ENCODE results near the gene ANKDD1A.

DNA sequence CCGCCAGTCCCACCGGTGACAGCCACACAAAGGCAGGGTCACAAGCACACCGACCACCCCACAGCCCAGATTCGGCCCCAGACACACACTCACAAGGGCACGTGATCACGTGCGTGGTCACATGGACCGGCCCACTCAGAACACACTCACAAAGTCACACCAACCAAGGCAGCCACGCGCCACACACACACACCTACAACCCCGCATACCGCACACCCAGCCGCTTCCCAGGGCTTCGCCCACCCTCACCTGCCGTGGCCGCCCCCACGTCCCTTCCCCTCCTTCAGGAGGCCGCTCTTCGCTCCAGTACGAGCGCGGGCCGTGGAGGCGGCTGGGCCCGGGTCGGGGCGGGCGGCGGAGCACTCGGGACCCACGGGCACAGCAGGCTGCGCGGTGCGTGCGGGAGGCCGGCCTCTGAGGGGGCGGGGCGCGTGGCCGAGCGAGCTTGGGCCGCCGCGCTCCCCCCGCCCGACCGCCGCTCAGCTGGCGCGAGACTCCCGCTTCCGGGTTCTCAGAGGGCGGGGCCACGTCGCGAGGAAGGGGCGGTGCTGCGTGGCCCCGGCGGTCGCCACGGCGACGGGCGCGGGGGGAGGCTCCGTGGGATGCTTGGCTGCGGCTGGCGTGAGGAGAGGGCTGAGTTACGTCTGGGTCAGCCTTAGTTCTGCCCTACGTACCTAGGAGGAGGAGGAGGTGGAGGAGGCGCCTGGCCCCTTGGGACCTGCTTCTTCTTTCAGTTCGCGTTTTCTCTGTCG is 77.9 kb downstream of the ANKDD1A start, which contains the start of gene SPG21:
- TF ChIP-seq, protein P1, sequence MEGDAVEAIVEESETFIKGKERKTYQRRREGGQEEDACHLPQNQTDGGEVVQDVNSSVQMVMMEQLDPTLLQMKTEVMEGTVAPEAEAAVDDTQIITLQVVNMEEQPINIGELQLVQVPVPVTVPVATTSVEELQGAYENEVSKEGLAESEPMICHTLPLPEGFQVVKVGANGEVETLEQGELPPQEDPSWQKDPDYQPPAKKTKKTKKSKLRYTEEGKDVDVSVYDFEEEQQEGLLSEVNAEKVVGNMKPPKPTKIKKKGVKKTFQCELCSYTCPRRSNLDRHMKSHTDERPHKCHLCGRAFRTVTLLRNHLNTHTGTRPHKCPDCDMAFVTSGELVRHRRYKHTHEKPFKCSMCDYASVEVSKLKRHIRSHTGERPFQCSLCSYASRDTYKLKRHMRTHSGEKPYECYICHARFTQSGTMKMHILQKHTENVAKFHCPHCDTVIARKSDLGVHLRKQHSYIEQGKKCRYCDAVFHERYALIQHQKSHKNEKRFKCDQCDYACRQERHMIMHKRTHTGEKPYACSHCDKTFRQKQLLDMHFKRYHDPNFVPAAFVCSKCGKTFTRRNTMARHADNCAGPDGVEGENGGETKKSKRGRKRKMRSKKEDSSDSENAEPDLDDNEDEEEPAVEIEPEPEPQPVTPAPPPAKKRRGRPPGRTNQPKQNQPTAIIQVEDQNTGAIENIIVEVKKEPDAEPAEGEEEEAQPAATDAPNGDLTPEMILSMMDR (IDR thresholded peaks at IDR 0.05; ENCODE audit: insufficient read depth, low read length, poor library complexity, severe bottlenecking), result no peak
- no peak for TF ChIP-seq EZH2phosphoT487 (conservative IDR thresholded peaks at IDR 0.05; ENCODE audit: low read length)
